HG02588 (cell line): ENCODE measurements around the gene CCL17.

Experiments
- ATAC-seq: cut with Tn5 transposase; IDR thresholded peaks from one replicate; pipeline ENCODE4 v1.9.1; 2021; ENCODE audit warnings: mild to moderate bottlenecking, moderate library complexity; ENCODE audit not compliant: unreplicated experiment

Gene CCL17

DNA sequence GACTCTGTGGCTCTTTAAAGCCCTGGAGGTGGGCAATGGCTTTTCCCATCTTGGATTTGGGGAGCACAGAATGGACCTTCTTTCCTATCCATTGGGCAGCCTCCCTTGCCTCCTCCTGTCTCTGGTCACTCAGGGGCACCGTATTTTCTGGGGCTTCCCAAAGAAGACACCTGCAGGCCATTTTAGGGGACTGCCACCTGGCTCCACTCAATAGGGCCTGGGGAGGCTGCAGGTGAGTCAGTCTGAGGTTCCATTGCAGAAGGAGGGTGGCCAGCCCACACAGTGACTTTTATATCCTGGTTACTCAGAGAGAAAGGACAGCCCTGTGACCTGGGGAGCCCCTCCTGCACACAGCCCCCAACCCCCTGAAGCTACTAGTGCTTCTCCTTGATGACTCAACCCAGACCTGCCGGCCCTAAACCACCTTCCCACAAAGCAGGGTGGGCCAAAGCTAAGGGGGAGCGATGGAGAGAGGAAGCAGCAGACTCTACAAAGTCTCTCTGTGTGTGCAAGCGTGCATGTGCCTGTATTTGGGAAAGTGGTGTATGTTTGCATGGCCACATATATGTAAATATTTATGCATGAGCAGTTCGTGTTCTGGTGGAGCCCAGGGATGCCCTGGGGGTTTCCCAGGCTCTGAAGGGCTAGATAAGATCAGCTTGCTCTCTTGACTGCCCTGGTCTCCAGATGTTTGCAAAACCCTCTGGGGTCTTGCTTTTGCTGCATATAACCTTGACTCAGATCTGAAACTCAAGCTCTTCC, 27.3 kb upstream of the CCL17 start:
- peak; percentile 70 for ATAC-seq

DNA sequence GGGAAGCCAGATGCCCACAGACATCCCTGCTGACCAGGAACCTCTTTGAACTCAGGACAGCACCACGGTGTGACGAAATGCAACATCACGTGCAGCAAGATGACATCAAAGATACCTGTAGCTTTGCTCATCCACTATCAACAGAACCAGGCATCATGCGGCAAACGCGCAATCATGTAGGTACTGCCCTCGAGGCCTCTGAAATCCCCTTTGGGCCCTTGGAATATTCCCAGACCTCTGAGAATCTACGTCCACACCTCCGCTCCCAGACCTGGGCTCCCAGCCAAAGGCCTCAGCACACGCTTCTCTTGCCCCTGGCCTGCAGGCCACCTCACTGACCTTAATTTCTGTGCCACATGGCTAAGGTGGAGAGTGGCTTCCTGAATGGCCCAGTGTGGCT, 25.0 kb upstream of the CCL17 start:
- ATAC-seq = no peak

DNA sequence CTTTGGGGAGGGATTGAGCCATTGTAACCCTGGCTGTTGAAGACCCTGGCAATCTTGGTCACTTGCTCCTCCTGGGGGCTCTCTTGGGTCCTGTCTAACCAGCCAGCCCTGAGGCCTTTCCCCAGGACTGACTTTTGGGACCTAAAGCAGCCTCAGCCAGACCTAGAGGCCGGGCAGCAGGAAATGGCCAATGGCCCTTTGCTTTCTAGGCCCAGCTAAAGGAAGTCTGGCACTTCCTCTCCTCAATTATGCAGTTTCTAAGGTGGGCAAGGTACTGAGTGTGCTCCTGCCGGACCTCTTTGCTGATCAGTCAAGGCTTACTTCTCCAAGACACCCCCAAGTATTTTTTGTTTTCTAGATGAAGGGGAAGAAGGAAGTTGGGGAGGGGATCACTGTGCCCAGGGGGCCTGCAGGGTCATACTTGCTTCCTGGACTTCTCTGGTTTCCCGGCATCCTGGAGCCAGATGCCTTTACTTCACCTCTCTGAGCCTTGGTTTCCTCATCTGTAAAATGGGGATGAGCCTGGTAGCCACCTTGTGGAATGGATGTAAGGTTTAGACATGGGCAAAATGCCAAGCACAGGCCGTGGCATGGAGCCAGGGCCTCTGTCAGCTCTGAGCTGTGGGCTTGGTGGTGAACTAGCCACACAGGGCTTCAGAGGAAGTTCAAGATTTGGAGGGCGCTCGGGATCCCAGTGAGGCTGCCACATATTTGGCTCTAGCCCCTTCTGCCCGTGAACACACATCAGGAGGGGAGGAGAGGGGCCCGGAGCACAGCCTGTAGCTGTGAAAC, 23.7 kb upstream of the CCL17 start:
- ATAC-seq = no peak

DNA sequence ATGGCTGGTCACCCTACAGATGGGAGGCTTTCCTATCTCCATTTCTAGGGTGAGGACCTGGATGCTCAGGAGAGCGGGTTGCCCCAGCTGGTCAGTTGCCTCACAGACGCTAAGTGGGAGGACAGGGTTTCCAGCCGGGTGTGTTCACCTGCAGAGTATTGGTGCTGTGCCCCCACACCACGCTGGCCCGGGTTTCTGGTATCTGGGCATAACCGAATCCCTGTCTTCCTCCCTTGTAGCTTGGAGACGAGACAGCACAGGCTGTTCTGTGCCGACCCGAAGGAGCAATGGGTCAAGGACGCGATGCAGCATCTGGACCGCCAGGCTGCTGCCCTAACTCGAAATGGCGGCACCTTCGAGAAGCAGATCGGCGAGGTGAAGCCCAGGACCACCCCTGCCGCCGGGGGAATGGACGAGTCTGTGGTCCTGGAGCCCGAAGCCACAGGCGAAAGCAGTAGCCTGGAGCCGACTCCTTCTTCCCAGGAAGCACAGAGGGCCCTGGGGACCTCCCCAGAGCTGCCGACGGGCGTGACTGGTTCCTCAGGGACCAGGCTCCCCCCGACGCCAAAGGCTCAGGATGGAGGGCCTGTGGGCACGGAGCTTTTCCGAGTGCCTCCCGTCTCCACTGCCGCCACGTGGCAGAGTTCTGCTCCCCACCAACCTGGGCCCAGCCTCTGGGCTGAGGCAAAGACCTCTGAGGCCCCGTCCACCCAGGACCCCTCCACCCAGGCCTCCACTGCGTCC, 22.6 kb upstream of the CCL17 start:
- ATAC-seq = no peak

DNA sequence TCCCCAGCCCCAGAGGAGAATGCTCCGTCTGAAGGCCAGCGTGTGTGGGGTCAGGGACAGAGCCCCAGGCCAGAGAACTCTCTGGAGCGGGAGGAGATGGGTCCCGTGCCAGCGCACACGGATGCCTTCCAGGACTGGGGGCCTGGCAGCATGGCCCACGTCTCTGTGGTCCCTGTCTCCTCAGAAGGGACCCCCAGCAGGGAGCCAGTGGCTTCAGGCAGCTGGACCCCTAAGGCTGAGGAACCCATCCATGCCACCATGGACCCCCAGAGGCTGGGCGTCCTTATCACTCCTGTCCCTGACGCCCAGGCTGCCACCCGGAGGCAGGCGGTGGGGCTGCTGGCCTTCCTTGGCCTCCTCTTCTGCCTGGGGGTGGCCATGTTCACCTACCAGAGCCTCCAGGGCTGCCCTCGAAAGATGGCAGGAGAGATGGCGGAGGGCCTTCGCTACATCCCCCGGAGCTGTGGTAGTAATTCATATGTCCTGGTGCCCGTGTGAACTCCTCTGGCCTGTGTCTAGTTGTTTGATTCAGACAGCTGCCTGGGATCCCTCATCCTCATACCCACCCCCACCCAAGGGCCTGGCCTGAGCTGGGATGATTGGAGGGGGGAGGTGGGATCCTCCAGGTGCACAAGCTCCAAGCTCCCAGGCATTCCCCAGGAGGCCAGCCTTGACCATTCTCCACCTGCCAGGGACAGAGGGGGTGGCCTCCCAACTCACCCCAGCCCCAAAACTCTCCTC, 21.9 kb upstream of the CCL17 start:
- no peak for ATAC-seq

DNA sequence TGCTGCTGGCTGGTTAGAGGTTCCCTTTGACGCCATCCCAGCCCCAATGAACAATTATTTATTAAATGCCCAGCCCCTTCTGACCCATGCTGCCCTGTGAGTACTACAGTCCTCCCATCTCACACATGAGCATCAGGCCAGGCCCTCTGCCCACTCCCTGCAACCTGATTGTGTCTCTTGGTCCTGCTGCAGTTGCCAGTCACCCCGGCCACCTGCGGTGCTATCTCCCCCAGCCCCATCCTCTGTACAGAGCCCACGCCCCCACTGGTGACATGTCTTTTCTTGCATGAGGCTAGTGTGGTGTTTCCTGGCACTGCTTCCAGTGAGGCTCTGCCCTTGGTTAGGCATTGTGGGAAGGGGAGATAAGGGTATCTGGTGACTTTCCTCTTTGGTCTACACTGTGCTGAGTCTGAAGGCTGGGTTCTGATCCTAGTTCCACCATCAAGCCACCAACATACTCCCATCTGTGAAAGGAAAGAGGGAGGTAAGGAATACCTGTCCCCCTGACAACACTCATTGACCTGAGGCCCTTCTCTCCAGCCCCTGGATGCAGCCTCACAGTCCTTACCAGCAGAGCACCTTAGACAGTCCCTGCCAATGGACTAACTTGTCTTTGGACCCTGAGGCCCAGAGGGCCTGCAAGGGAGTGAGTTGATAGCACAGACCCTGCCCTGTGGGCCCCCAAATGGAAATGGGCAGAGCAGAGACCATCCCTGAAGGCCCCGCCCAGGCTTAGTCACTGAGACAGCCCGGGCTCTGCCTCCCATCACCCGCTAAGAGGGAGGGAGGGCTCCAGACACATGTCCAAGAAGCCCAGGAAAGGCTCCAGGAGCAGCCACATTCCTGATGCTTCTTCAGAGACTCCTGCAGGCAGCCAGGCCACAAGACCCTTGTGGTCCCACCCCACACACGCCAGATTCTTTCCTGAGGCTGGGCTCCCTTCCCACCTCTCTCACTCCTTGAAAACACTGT, 21.0 kb upstream of the CCL17 start:
- no peak for ATAC-seq

DNA sequence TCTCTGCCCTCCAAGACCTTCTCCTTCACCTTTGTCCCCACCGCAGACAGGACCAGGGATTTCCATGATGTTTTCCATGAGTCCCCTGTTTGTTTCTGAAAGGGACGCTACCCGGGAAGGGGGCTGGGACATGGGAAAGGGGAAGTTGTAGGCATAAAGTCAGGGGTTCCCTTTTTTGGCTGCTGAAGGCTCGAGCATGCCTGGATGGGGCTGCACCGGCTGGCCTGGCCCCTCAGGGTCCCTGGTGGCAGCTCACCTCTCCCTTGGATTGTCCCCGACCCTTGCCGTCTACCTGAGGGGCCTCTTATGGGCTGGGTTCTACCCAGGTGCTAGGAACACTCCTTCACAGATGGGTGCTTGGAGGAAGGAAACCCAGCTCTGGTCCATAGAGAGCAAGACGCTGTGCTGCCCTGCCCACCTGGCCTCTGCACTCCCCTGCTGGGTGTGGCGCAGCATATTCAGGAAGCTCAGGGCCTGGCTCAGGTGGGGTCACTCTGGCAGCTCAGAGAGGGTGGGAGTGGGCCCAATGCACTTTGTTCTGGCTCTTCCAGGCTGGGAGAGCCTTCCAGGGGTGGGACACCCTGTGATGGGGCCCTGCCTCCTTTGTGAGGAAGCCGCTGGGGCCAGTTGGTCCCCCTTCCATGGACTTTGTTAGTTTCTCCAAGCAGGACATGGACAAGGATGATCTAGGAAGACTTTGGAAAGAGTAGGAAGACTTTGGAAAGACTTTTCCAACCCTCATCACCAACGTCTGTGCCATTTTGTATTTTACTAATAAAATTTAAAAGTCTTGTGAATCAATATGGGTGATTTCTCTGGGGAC, 20.1 kb upstream of the CCL17 start:
- ATAC-seq = no peak

DNA sequence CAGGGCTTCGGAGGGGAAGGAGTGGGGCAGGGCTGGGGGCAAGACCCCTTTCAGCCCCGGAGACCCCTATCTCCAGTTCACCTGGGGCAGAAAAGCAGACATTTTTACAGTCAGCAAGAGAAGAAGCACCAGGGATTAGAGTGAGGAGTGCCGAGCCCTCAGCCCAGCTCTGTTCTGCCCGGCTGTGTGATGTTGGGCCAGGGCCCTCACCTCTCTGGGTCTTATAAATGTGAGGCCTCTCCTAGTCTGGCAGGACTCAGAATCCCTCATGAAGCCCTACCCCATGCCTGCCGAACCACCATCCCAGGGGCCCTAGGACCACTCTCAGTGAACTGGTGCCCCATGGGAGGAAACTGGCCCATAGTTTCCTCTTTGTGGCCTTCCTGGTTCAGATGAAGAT, 19.5 kb upstream of the CCL17 start:
- ATAC-seq = no peak

DNA sequence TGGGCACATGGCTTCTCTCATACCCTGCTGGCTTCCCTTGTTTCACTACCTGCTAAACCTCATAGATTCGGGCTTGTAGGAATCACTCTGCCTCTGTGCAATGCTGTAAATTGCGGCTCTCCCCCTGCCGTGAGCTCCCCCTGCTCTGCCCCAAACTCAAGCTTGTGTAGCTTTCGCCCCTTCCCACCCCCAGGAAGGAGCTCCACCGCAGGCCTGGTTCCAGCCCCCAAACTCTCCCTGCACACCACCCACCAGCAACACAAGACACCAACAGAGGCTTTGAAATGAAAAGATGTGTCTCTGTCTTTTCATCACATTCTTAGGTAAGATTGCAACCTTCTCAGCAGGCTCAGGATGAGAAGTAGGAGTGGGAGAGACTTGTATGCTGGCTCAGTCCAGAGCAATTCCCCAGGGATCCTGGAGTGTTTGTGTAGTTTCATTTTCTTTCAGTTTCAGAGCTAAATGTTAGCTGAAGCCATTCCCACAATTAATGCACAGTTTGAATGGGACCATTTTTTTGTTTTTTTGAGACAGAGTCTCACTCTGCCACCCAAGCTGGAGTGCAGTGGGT, 18.1 kb upstream of the CCL17 start:
- no peak for ATAC-seq

DNA sequence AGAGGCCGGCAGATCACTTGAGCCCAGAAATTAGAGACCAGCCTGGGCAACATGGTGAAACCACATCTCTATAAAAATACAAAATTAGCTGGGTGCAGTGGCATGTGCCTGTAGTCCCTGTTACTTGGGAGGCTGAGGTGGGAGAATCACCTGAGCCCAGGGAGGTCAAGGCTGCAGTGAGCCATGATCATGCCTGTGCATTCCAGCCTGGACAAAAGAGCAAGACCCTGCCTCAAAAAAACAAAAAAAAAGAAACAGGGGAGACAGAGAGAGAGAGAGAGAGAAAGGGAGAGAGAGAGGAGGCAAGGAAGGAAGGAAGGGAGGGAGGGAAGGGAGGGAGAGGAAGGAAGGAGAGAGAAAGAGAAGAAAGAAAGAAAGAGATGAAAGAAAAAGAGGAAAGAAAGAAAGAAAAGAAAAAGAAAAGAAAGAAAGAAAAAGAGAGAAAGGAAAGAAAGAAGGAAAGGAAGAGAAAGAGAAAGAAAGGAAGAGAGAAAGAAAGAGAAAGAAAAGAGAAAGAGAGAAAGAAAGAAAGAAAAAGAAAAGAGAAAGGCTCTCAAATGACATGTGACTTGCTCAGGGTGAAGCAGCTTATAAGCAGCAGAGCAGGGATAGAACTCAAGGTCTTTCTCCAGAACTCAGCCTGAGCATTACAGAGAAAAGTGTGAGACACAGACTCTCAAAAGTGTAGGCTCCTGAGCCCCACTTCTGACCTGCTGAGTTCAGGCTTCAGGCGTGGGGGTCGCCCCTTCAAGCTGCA, 16.8 kb upstream of the CCL17 start:
- peak; percentile 27 for ATAC-seq

DNA sequence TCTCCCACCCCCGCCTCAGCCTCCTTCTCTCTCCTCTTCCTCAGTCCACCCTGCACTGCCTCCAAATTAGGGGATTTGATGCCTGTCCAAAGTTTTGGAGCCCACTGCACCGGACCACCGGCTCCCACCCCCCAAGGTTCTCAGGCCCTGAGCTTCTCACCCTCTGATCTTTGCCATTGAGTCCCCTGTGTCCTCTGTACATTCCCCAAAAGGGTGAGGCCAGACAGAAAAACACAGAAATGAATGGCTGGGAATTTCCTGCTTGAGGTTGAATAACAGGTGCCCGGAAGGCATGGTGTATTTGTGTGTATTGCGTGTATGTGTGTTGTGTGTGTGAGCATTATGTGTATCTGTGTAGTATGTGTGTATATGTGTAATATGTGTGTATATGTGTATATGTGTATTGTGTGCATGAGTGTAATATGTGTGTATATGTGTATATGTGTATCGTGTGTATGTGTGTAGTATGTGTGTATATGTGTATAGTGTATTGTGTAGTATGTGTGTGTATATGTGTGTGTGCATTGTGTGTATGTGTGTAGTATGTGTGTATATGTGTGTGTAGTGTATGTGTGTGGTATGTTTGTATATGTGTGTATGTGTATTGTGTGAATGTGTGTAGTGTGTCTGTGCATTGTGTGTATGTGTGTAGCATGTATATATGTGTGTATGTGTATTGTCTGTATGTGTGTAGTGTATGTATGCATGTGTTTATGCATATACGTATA, 16.0 kb upstream of the CCL17 start:
- peak; percentile 51 for ATAC-seq

DNA sequence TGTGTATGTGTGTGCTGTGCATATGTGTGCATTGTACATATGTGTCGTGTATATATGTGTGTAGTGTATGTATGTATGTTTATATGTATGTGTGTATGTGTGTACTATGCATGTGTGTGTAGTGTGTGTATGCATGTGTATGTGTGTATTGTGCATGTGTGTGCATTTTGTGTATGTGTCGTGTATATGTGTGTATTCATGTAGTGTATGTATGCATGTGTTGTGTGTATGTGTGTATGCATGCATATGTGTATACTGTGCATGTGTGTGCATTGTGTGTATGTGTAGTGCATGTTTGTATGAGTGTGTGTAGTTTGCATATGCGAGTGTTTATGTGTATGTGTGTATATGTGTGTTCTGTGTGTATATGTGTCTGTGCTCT, 15.5 kb upstream of the CCL17 start:
- ATAC-seq = no peak

DNA sequence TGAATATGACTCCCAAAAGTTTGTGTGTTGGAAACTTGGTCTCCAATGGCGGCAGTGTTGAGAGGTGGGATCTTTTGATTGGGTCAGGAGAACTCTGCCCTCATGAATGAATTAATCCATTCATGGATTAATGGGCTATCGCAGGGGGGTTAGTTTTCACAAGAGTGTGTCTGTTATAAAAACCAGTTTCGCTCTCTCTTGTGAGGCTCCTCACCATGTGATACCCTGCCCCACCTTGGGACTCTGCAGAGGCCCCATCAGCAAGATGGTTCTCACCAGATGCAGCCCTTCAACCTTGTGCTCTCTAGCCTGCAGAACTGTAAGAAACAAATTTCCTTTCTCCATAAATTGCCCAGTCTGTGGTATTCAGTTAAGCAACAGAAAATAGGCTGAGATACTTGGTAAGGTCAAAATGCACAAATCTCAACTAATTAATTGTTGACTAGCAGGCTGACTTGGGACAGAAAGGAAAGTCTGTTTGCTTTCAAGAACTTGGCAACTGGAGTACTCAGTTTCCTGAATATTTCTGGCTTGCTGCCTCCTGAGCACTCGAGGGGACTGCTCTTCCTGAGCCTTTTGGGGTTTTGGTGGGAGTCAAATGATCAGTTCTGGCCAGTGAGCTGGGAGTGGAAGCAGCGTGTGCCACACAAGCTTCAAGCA, 13.8 kb upstream of the CCL17 start:
- ATAC-seq = no peak

DNA sequence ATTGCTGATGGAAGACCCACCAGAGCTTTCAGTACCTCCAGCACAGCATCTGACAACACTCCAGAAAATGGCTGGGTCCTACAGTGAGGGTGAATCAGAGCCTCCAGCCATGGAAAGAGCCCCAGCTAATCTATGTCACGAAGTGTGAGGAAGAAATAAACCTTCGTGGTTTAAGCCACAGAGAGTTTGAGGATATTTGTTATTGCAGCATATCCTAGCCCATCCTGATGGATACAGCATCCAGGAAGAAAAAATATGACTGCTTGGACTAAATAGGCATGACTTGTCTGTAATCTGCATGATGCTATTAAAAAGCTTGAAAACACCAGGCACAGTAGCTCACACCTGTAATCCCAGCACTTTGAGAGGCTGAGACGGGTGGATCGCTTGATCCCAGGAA, 13.3 kb upstream of the CCL17 start:
- ATAC-seq = no peak

DNA sequence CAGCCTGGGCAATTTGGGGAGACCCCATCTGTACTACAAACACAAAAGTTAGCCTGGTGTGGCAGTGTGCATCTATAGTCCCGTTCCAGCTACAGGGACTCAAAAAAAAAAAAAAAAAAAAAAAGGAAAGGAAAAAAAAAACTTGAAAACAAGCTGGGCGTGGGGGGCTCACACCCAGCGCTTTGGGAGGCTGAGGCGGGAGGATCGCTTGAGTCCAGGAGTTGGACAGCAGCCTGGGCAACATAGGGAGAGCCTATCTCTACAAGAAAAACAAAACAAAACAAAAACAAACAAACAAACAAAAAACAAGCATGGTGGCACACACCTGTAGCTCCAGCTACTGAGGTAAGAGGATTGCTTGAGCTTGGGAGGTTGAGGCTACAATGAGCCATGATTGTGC, 12.9 kb upstream of the CCL17 start:
- no peak for ATAC-seq

DNA sequence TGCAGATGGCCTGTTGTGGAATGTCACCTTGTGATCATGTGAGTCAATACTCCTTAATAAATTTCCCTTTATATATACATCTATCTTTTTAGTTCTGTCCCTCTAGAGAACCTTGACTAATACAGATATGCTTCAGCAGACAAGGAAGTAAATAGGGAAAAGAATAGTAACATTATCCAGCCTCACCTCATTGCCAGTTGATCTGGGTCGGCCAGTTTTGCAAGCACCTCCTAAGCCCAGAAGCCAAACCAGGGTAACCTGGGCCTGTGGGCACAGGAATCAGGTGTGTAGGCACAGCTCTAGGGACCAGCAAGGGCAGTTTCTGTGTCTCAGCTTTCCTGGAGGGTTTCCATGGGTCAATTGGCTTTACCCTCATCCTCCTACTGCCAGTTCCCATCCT, 11.9 kb upstream of the CCL17 start:
- no peak for ATAC-seq

DNA sequence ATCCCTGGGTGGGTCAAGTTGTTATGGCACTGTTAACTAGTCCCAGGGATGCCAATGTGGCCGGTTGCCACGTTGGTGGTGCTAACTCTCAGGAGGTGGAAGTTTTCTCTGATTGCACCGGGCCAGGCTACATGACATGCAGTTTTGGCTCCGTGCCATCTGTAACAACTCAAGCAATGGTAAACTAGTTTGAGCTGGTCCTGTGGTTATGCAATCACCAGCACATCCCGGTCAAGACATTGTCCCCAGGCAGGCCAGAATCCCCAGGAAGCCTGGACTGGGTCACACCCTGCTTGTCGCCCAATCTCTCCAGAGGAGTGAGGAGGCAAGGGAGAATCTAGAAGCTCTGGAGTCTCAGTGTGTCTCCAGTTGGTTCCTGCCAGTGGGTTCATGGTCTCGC, 10.1 kb upstream of the CCL17 start:
- ATAC-seq = no peak
